ENCODE results near the gene AP2S1.
A peak's percentile ranks its signal among the peaks of the same experiment; 100 is the strongest.
"Not testable (repeated sequence)": the region's sequence is repeated elsewhere in the genome, so short reads cannot be mapped to it uniquely, and the experiment has no call there.

Gene AP2S1

GRCh38 chr19:46840498-46840942 is 10.1 kb downstream of the AP2S1 start:
- peak; percentile 31 to 42 for DNase-seq

DNA sequence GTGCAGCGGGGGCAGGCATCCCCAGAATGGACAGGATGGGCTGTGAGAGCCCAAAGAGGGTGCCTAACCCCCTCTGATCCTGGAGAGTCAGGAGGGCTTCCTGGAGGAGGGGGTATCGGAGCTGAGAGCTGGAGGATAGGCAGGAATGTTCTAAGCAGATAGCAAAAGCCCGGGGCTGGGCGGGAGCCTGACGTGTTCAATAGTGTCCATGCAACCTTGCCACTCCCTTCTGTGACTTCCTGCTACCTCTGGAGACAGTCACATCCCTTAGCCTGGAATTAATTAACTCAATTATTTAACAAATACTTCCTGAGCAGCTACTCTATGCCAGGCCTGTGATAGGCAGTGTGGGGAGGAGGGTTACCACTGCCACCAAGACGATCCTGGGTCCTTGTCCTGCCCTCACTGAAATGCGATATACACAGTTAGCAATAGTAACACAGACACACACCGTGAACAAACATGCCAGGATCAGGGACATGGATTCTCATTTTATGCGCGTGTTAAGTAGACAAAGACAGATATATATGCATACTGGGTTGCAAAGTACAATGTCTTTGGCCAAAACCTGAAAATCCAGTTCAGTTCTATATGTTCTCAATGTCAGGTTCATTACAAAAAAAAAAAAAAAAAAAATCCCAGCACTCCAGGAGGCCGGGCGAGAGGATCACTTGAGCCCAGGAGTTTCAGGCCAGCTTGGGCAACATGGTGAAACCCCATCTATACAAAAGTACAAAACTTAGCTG is 10.7 kb downstream of the AP2S1 start:
- no peak for DNase-seq

- no peak for DNase-seq
Observed at GRCh38 chr19:46838160-46838559, 12.5 kb downstream of the AP2S1 start.

DNA sequence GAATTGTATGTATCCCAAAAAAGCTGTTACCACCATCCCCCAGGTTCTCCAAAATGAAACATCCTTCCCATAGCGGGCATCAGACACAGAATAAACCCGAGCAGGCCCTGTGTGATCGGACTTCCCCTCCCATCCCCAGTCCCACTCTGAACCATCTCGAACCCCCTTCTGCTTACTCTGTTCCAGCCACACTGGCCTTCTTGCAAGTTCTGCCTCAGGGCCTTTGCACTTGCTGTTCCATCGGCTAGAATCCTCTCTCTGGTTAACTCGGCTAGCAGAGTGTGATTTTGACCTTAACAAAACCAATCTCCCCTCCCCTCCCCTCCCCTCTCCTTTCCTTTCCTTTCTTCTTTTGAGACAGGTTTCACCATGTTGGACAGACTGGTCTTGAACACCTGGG is 15.7 kb downstream of the AP2S1 start:
- DNase-seq, result no peak

DNA sequence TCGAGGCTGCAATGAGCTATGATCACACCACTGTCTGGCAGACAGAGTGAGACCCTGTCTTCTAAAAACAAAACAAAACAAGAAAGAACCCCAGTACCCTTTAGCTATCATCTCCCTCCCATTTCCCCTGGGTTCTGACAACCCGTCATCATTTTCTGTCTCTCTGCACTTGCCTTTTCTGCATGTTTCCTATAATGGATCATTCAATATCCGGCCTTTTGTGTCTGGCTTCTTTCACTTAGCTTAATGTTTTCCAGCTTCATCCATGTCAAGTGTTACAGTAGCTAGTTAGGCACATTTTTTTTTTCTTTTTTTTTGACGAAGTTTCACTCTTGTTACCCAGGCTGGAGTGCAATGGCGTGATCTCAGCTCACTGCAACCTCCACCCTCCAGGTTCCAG is 16.5 kb downstream of the AP2S1 start:
- DNase-seq, result no peak

- DNase-seq, result no peak
Observed at GRCh38 chr19:46830864-46831263, 19.8 kb downstream of the AP2S1 start.

GRCh38 chr19:46828484-46828883 is 22.2 kb downstream of the AP2S1 start:
- peak; percentile 31 to 79 for DNase-seq

GRCh38 chr19:46825731-46826055 is 25.0 kb downstream of the AP2S1 start:
- no peak for DNase-seq

GRCh38 chr19:46824890-46825730 is 25.5 kb downstream of the AP2S1 start:
- no peak for DNase-seq

DNA sequence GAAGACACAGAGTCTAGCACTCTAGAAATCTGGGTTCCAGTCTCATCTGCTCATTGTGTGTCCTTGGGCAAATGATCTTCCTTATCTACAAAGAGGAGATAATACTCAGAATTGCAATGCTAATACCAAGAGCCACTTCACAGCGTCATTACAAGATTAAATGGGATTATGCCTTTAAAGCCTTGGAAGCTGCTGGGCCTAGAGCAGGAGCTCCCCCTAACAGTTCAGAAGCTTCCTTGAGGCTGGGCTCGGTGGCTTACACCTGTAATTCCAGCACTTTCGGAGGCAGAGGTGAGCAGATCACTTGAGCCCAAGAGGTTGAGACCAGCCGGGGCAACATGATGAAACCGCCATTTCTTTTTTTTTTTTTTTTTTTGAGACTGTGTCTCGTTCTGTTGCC is 27.6 kb downstream of the AP2S1 start:
- no peak for DNase-seq

GRCh38 chr19:46822410-46822787 is 28.2 kb downstream of the AP2S1 start:
- not testable (repeated sequence) for DNase-seq

- DNase-seq, result peak; percentile 35 to 45
Observed at GRCh38 chr19:46821512-46822409, 28.9 kb downstream of the AP2S1 start.

- DNase-seq, result no peak
Observed at GRCh38 chr19:46818812-46819211, 31.8 kb downstream of the AP2S1 start.

DNA sequence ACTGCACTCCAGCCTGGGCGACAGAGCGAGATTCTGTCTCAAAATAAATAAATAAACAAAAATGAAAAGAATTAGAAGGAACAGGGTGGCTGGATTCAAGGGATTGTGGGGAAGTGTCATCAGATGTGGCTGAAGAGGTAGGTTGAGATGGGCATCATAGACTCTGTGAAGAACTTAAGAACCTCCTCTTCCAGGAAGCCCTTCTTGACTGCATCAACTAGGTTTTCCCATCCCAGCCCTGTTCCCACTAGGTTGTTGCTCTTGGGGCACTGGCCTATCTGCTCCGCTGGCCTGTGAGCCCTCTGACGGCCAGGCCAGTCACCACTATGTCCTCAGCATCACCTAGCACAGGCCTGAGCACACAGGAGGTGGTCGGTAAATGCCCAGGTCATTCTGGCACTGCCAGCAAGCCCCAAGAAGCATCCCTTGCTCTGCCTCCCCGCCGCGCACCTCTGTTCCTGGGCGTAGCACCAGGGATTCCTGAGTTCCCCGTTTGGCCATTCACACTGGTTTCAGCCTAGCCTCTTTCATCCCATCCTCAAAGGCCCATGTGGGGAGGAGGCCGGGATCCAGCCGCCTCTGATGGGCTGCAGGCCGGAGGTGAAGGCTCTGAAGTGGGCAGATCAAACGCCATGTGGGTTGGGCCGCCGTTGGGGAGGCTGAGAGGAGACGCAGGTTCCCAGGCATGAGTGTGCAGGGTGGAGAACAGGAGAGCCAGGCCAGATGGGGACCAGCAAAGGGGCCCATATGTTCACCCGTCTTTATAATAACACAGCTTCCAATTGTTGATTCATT is 34.6 kb downstream of the AP2S1 start:
- DNase-seq, result no peak

- DNase-seq, result no peak
Observed at GRCh38 chr19:46813839-46814358, 36.7 kb downstream of the AP2S1 start.

DNA sequence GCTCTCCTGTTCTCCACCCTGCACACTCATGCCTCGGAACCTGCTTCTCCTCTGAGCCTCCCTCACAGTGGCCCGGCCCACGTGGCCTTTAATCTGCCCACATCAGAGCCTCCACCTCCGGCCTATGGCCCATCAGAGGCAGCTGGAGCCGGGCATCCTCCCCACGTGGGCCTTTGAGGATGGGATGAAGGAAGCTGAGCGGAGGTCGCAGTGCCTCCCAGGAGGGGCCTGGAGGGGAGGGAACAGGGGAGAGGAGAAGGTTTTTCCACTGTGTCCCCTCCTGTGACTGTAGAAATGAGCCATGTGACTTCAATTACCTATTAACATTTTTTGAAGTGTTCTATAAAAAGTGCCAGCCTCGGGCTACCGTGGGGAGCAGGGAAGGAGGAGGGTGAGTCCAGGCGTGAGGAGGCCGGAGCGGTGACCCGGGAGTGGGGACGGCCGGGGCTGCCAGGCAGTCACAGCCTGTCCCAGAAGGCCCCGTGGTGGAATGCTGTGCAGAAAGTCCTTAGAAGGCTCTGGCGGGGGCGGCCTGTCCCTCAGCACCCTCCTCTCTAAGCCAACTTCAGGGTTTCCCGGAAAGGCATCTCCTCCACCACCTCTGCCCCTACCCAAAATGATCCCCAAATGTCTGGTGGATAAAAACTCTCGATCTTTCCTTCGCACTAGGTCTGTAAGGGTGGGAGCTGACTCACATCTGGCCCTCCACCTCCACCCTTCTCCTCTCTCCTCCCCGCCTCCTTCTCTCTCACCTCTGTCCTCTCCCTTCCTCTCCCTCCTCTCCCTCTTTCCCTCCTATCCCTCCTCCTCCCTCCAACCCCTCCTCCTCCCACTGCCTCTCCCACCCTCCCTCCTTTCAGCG is 37.4 kb downstream of the AP2S1 start:
- no peak for DNase-seq

DNA sequence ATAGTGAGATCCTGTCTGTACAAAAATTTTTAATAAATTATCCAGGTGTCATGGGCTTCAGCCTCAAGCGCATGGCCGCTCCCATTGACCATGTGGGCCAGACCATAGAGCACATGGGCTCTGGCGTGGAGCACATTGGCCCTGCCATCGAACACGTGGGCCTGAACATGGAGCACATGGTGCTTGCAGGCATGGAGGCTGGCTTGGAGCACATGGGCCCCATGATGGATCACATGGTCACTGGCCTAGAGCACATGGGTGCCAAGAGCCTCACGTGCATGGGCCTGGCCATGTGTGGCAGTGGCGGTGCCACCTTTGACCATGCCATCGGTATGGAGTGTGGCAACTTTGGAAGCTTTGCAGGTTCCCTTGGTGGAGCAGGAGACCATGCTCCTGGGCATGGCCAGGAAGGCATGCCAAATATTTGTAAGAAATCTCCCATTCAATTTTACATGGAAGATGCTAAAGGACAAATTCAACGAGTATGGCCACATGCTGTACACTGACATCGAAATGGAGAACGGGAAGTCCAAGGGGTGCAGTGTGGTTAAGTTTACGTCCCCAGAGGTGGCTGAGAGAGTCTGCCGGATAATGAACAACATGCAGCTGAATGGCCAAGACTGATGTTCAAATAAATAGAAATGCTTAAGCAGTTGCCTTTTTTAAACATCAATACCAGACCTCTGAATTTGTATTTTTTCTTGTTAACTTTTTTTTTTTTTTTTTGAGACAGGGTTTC is 40.9 kb downstream of the AP2S1 start:
- no peak for DNase-seq

DNA sequence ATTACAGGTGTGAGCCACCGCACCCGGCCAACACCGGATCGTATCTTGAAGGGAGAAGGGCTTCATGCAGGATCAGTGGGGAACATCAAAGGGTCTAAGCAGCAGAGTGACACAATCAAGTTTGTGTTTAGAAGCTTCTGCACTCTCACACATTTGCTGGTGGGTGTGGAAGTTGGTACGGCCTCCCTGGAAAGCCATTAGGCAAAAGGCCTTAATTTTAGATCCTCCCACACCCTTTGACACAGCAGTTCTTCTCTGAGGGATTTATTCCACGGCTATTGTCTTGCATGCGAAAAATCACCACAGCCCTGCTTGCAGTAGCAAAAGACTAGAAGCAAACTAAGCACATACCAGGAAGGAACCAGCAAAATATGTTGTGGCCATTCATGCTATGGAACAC is 44.0 kb downstream of the AP2S1 start:
- no peak for DNase-seq

GRCh38 chr19:46804432-46804831 is 46.2 kb downstream of the AP2S1 start:
- not testable (repeated sequence) for DNase-seq

DNA sequence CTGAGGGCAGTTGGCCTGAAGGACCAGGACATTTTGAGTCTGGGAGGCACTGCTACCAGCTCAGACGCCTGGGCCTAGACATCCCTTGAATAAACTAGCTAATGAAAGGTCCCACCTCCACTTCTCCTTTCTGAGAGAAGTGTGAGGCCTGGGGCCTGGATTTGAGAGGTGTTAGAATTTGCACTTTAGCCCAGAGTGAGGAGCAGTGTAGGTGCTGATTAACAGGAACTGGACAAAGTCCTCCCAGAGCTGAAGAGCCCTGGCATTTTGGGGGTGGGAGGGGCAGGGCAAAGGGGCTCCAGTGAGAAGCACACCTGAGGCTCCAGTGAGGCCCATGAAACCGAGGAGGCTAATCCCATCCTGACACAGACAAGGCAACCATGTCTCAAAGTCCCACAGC is 47.1 kb downstream of the AP2S1 start:
- no peak for DNase-seq
